HG03469 (cell line): Measurements from ENCODE around the gene PDIA4.
A peak's percentile ranks its signal among the peaks of the same experiment; 100 is the strongest.
"Not testable (repeated sequence)": the region's sequence is repeated elsewhere in the genome, so short reads cannot be mapped to it uniquely, and the experiment has no call there.

ENCODE experiments used
- ATAC-seq: cut with Tn5 transposase; IDR thresholded peaks from one replicate; pipeline ENCODE4 v1.9.1; 2021; ENCODE audit warnings: mild to moderate bottlenecking, moderate library complexity, moderate number of reproducible peaks; ENCODE audit not compliant: unreplicated experiment

Gene PDIA4, protein sequence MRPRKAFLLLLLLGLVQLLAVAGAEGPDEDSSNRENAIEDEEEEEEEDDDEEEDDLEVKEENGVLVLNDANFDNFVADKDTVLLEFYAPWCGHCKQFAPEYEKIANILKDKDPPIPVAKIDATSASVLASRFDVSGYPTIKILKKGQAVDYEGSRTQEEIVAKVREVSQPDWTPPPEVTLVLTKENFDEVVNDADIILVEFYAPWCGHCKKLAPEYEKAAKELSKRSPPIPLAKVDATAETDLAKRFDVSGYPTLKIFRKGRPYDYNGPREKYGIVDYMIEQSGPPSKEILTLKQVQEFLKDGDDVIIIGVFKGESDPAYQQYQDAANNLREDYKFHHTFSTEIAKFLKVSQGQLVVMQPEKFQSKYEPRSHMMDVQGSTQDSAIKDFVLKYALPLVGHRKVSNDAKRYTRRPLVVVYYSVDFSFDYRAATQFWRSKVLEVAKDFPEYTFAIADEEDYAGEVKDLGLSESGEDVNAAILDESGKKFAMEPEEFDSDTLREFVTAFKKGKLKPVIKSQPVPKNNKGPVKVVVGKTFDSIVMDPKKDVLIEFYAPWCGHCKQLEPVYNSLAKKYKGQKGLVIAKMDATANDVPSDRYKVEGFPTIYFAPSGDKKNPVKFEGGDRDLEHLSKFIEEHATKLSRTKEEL

DNA sequence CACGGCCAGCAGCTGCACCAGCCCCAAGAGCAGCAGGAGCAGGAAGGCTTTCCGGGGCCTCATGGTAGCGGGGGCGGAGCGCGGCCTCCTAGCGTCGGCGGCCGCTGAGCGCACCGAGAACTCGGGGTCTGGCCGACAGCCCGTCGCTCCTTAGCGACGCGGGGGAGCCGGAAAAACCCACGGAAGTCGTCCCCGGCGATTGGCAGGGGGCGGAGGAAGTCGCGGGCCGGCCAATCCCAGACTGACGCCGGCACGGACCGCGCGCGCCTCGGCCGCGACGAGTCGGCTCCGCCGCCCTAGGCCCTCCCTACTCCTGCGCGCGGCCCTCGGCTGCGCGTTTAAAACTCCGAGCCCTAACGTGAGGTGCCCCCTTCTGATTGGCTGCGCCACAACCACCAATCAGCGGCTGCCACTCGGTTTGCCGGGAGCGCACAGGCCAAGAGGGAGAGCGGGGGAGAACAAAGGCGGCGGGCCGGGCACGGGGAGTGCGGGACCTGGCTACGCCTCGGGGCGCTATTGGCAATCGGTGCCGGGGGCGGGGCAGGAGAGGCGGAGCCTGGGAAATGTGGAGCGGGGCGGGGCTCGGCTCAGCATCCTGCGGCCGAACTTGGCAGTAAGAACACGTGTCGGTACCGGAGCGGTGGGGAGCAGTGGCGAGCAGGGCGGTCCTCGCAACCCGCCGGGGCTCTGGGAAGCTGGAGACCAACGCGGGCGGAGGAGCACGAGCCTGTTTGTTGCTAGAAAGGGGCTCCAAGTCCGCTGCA, at the start of gene PDIA4:
Gene PDIA4 (minus strand): TSS at position 160 of the 764 bp plus-strand sequence. CDS start 97 bp downstream, at position 63.
- ATAC-seq = peak; percentile 87

DNA sequence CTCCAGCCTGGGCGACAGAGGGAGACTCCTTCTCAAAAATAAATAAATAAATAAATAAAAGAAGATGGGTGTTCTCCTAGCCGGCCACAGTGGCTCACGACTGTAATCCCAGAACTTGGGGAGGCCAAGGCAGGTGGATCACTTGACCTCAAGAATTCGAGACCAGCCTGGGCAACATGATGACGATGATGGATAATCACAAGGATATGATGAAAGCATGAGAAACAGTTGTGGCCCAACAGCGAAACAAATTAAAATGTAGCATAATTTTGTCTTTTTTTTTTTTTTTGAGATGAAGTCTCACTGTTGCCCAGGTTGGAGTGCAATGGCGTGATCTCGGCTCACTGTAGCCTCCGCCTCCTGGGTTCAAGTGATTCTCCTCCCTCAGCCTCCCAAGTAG, 49.3 kb upstream of the PDIA4 start:
- no peak for ATAC-seq

DNA sequence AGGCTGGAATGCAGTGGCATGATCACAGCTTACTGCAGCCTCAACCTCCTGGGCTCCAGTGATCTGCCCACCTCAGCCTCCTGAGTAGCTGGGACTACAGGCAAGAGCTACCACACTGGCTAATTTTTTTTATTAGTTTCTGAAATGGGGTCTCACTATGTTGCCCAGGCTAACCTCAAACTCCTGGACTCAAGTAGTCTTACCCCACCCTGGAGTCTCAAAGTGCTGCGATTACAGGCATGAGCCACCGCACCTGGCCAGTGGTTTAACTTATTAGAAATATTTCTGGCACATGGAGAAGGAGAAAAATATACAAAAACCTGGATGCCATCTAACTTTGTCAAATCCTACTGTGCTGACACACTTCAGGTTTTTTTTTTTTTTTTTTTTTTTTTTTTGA, 47.0 kb upstream of the PDIA4 start:
- no peak for ATAC-seq

DNA sequence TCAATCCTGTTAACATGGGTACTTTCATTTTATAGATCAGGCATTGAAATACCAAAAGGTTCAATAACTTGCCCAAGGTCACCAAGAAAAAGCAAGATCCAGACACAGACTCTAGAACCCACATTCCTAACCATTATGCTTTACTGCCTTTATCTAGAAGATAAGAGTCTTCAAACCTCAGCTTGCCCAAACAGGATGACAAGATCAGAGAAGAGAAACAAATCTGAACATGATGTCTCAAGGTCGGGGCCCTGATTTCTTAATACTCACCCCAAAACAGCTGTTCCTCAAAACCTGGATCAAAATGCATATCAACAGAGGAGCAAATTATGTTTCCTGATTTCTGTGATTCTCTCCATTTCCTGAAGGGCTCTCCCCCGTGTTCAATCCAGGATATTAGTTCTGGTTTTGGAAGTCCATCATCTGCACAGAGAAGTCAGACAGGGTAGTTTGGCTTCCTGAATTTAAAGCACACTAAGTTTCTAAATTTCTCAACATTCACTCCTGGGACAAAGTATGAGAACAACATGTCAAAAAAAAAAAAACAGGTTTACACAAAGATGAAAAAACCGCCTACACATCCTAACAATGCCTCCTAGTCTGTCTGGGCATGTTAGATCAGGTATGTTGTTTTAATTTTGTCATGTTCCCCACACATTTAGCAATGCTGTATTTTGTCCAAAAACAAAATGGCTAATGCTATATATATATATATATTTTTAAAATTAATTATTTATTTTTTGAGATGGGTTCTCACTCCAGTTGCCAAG, 46.0 kb upstream of the PDIA4 start:
- no peak for ATAC-seq

DNA sequence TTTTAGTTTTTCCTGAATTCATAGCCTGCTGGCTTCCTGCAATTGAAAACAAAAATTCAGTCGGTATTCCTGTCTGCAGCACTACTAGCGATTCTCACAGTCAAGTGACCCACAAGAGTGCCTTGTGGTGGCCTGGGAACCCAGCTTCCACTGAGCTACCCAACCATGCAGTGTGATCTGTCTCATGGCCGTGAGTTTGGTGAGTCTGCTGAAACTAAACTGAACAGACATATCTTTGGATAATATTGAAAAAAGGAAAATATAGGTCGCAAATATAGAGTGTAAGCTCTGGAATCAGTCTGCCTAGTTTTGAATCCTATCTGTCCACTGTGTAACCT, 44.1 kb upstream of the PDIA4 start:
- ATAC-seq = no peak

DNA sequence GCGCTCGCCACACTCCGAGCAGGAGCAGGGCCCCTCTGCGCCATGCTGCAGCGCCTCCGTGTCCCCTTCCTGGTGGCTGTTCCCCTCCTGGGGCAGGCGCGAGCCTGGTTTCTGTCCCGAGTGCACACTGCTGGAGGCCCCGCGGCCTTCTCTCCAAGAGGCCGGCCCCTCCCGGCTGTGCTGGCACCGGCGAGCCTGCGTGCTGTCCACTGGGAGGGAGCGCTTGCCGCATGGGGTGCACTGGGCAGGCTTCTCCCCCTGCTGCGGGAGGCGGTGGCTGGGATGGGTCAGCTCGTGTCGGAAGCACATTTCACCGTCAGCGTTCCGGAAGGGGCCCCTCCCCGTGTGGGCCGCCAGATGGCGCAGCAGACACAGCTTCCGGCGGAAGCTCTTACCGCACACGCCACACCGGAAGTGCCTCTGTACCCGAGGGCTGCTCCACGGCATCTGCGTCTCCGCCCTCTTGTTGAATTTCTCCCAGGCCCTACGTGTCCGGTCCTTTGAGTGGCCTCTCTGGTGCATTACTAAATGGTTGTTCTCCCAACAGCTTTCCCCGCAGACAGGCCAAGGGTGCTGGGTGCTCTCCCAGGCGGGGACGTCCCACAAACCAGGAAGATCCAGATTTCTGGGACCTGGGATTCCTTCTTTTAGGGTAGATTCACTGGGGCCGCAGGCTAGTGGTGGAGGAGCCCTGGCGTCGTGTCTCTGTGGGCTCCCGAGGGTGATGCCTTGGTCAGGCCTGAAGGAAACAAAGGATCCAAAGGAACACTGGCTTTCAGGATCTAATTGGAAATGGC, 43.5 kb upstream of the PDIA4 start:
- no peak for ATAC-seq

DNA sequence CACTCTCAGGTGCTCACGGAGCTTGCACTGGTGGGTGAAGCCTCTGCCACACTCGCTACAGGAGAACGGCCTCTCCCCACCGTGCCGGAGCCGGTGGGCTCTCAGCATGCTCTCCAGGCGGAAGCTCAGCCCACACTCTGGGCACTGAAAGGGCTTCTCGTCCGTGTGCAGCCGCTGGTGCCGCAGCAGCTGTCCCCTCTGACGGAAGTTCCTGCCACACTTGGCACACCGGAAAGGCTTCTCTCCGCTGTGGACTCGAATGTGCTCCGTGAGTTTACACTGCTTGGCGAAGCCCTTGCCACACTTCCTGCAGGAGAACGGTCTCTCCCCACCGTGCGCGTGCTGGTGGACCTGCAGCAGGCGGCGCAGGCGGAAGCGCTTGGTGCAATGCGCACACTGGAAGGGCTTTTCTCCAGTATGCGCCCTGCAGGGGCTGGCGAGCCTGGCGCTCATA, 42.9 kb upstream of the PDIA4 start:
- ATAC-seq = no peak

DNA sequence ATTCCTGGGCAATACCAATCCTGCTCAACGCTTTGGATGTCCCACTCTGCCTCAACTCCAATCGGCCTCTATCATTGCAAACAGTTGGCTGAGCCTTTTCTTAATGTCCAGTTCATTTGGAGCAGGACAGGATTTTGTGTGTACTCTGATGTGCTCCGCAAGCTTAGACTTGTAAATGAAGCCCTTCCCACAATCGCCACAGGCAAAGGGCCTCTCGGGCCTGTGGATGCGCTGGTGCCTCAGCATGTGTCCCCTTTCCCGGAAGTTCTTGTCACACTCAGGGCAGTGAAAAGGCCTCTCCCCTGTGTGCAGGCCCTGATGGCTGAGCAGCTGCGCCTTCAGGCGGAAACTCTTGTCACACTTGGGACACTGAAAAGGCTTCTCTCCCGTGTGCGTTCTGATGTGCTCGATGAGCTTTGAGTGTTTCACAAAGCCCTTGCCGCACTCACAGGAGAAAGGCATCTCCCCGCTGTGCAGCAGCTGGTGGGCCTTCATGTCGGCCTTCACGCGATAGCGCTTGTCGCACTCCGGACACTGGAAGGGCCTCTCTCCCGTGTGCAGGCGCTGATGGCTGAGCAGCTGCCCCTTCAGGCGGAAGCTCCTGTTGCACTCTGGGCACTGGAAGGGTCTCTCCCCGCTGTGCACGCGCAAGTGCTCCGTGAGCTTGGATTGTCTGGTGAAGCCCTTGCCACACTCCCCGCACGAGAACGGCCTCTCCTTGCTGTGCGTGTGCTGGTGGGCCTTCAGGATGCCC, 42.2 kb upstream of the PDIA4 start:
- no peak for ATAC-seq

DNA sequence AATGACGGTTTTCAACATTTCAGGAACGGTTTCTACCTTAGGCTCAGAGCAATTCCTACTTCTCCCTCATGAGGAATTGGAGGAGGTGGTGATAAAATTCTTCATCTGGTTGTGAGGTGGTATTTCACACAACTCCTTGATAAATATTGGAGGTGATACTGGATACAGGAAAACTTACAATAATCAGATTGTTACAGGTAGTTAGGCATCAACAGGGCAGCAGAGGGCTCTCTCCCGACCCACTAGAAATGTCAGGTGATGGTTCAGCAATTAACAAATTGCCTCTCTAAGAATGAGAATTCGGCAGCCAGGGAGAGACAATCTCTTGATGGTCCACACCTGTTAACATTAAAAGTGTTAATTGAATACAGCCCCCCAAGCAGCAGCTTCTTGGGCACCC, 39.6 kb upstream of the PDIA4 start:
- ATAC-seq = no peak

DNA sequence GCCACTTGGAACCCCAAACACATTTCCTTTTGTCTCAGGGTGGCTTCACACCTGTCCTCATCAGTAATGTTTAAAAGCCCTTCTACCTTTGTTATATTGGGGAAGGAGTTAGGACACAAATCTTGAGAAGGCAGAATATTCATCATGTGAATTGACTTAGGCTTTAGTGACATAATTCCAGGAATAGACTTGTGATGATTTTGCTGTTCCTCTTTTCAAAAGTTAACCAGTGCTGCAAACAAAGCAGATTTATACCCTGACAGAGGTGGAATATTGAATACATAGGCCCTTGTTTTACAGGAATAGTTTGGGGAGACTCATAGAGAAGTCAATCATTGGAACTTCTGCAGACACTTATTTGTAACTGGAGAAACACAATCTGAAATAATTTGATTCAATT, 35.2 kb upstream of the PDIA4 start:
- no peak for ATAC-seq

DNA sequence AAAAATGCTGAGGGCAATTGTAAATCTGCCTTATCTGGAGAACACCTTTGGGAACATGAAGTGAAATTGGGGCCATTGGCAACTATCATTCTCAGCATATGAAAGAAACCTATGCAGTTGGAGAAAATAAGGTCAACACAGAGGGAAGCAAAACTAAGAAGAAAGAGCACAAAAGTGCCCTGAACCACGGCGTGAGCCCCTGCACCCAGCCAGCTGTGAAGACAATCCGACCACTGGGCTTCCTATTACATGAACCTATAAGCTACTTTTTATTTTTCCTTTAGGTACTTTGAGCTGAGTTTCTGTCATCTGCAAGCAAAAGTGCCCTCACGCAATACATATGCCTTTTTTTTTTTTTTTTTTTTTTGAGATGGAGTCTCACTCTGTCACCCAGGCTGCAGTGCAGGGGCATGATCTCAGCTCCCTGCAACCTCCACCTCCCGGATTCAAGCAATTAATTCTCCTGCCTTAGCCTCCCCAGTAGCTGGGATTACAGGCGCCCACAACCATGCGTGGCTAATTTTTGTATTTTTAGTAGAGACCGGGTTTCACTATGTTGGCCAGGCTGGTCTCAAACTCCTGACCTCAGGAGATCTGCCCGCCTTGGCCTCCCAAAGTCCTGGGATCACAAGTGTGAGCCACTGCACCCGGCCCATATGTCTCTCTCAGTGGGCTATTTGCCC, 34.1 kb upstream of the PDIA4 start:
- not testable (repeated sequence) for ATAC-seq

DNA sequence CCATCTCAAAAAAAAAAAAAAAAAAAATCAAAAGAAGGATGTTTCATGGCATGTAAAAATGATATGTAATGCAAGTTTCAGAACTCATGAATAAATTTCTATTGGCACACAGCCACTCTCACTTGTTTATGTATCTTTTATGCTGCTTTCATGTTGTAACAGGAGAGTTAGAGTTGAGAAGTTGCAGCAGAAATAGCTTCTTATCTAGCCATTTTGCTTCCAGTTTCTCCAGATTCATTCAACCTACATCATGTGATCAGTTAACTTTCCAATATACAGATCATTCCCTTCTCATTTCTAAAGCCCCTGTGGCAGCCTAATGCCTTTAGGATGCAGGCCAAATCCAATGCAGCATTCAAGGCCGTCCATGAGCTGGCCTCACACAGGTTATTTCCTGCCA, 31.9 kb upstream of the PDIA4 start:
- ATAC-seq = no peak

DNA sequence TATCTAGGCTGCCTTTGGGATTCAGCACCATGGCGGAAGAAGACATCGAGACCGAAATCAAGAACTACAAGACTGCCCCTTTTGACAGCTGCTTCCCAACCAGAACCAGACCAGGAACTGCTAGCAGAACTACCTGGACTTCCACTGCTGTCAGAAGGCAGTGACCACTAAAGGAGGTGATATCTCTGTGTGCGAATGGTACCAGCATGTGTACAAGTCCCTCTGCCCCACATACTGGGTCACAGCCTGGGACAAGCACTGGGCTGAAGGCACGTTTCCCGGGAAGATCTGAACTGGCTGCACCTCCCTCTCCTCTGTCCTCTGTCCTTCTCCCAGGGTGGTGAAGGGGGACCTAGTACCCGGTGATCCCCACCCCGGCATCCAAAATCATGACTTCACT, 25.6 kb upstream of the PDIA4 start:
- no peak for ATAC-seq

DNA sequence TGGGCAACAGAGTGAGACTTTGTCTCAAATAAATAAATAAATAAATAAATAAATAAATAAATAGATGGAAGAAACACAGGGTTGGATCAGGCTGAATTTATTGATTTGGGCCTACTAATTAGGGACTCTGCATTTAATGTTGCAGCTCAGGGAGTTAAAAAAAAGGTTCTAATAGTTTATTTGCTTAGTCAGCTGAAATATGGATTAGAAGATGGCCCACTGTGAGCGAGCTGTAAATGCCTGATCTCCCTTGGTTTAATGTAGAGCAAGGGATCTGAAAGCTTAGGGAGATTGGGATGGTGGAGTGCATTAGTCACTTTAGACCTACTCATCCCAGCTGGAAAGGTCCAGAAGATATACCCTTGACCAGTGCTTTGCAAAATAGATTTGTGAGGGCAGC, 25.1 kb upstream of the PDIA4 start:
- ATAC-seq = no peak

DNA sequence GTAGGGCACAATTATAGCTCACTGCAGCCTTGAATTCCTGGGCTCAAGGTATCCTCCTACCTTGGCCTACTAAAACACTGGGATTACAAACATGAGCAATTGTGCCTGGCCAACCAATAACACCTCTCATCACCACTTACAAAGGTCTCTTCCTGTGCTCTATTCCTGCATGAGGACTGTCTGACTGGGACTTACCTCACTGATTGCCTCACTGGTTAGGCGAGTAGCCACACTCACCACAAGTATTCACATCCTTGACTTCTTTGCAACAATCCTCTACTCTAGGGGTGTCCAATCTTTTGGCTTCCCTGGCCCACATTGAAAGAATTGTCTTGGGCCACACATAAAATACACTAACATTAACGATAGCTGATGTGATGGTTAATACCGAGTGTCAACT, 22.6 kb upstream of the PDIA4 start:
- ATAC-seq = no peak

DNA sequence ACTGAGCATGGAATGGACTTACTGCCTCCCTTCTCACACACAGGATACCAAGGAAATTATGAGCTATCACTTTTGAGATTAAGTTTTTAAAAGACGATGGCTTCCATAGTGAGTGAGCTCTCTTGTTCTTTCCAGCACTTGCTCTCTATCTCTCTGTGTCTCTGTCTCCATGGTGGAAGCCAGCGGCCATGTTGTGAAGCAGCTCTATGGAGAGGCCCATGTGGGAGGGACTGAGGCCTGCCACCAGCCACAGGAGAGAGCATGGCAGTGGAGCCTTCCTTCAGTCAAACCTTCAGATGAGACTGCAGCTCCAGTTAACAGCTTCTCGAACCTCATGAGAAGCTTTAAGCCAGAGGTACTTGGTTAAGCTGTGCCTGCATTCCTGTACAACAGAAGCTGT, 20.5 kb upstream of the PDIA4 start:
- no peak for ATAC-seq

DNA sequence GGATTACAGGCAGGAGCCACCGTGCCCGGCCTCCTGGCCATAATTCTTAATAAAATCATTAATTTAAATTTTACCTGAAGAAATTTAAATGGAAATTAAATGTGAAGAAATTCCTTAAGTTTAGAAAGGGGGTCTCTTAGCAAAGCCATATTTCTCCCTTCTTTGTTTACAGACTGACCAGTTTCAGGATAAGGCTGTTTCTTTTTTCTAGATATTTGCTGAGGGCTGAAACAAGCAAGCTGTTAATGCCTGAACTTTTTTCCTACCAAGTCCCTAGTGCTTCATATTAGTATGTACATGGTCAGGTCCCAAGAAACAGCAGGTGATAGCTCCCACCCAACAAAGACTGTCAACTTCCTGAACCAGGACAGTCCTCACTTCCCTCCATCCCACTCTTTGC, 18.1 kb upstream of the PDIA4 start:
- ATAC-seq = no peak

DNA sequence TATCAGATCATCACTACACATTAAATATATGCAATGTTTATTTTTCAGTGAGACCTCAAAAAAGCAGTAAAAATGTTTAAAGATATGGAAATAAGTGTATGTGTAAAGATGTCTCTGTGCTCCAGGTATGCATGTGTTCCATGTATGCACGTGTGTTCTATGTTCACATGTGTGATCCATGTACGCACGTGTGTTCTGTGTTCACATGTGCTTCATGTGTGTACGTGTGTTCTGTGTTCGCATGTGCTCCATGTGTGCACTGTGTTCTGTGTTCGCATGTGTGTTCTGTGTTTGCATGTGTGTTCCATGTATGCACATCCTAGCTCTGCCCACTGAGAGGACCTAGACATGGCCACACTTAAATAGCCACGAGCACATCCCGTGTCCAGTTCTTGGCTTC, 15.6 kb upstream of the PDIA4 start:
- no peak for ATAC-seq

DNA sequence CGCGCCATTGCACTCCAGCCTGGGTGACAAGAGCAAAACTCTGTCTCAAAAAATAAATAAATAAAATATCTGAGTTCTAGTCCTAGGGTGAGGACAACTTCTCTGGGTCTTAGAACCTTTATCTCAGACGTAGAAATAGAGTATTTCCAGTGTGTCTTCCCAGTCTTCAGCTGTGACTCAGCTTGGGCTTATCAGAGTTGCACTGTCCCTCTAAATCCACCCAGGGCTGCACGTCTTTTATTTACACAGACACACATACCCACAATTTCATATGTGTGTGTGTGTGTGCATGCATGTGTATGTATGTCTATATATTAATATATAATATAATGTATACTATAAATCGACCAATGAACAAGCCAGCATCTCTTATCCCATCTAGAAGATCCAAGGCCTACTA, 13.0 kb upstream of the PDIA4 start:
- ATAC-seq = no peak
